Ovary (tissue), 9 donors: ENCODE data around the gene CTIF. TPM values are rescaled to one million over a fixed set of nuclear protein-coding genes. Genes with fewer than 3 reads are reported as not detected.

Source experiments
- DNase-seq, 5 donors: peaks; one replicate each; pipeline ENCODE4 v3.0.0-alpha.2; 2019 to 2020
- H3K27ac ChIP-seq, 2 donors: fragments of 200-600 bp; one replicate each; pipeline versions ENCODE4 v1.5.1 to v1.8.0; 2019 to 2022
- H3K27me3 ChIP-seq: fragments of 200-600 bp; one replicate; pipeline ENCODE4 v1.8.0; 2022
- H3K36me3 ChIP-seq: fragments of 200-600 bp; sonication (generic); one replicate; pipeline ENCODE4 v1.5.1; 2019
- H3K4me1 ChIP-seq: one replicate; pipeline ENCODE4 v1.8.1; 2013; ENCODE audit warnings: mild to moderate bottlenecking, moderate library complexity; ENCODE audit not compliant: insufficient read depth
- H3K4me3 ChIP-seq: fragments of 200-600 bp; sonication (generic); one replicate; pipeline ENCODE4 v1.5.1; 2017
- H3K9me3 ChIP-seq, 2 donors: fragments of 200-600 bp in 1 of 2; sonication (generic) in 1 of 2; one replicate each; pipeline versions ENCODE4 v1.5.1 to v1.8.1; 2013 to 2019; ENCODE audit warnings: mild to moderate bottlenecking in 1 of 2, moderate library complexity in 1 of 2
- CTCF ChIP-seq, 3 donors: fragments of 450-650 bp in 2 of 3; fragments of 200-600 bp in 1 of 3; IDR thresholded peaks; one replicate each; pipeline versions ENCODE4 v1.5.1 to v1.8.0; 2016 to 2022; ENCODE audit warnings: antibody characterized with exemption in 3 of 3, mild to moderate bottlenecking in 1 of 3
- EP300 ChIP-seq: sonication (generic); formaldehyde crosslinking; IDR thresholded peaks from one replicate; pipeline ENCODE4 v1.6.1; 2017; ENCODE audit warnings: antibody characterized with exemption
- POLR2A ChIP-seq: fragments of 450-650 bp; IDR thresholded peaks from one replicate; pipeline ENCODE4 v1.6.1; 2017; ENCODE audit warnings: antibody characterized with exemption, mild to moderate bottlenecking, moderate library complexity
- WGBS, 3 donors: extraction: QIAGEN DNeasy Blood & Tissue Kit in 1 of 3; methylation state at CpG; one replicate each; pipeline versions ENCODE4 v1.1.5 to v1.1.7; 2013 to 2017; 5-methylcytosine and 5-hydroxymethylcytosine counted together
- intact Hi-C, 4 donors: fragments of 100-400 bp; cut with DNase I; formaldehyde crosslinking; loops; one replicate each; pipeline versions ENCODE4 v1.11.0 to v1.15.1; 2022 to 2023
- polyA plus RNA-seq, 2 donors: library from polyadenylated mRNA; stranded (reverse); fragments of 200-250 nt in 1 of 2; fragments of 350-450 nt in 1 of 2; fragmentation: Illumina TruSeq in 1 of 2; extraction: RNeasy Lipid Tissue Mini Kit (QIAGEN cat#74804) in 1 of 2; gene quantifications; one replicate each; pipeline ENCODE4 v1.2.3, GENCODE V29; 2013 to 2014
- total RNA-seq, 7 donors: library from RNA; depleted of rRNA in 2 of 7; stranded (reverse); fragments of >200 nt in 2 of 7; fragmentation: NEBNext Ultra II Directional in 3 of 7; extraction: Animal tissue kit (Norgen Biotek cat#: 25700) in 3 of 7; gene quantifications; one replicate each; pipeline versions ENCODE4 v1.1.0 to v1.2.4, GENCODE V29; 2016 to 2023
- donor health status: DM: no; HTN: no; CAD: no; lungs with moderate emphysema.
- donor health status: DM: no; HTN: no; CAD: no.
- donor health status: Bipolar disorder and iron deficiency.
- donor health status: DM: yes; HTN: yes; CAD: no.
- donor health status: DM: no; HTN: no; CAD: no.
- donor health status: DM: yes; HTN: yes; CAD: no.

The CTIF gene
- total and polyA plus RNA-seq, 9 donors: 18.5 to 94.1 (median 75.2) TPM

DNA sequence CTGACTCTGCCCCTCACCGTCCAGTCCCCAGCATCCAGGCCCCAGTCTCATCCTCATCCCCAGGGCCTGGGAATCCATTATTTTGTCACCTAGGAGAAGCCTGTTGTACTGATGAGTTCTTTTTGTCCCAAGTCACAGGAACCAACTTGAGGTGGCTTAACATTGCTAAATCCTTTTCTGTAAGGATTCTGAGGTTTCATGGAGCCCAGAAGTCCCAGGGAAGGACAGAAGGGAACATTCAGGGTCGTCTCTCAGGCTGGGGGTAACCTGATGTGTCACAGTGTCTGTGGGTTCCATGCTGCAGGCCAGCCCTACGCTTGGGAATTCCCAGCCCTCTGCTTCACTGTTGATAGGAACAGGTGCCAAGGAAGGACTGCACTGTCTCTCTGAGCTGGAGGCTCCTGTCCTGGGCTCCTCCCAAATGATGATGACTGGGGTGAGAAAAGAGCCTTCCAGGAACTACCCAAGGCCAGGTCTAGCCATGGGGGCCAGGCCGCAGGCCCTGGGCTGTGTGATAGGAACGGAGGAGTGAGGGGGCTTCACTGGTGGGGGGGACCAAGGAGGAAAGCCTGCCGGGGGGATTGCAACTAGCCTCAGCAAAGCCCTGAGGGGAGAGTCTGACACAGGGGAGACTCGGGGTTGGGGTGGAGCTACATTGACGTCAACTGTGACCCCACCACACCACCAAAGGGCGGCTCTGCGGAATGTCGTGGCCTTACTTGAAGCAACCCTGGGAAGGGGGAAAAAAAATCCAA, 266.2 kb downstream of the CTIF start:
- intact Hi-C loops: no loop called here
- H3K27ac ChIP-seq: no peak overlapping the region

GRCh38 chr18:48805826-48806535, 267.1 kb downstream of the CTIF start:
- Histone ChIP-seq H3K4me3 (no peak overlapping the region), H3K4me1 (peaks cover 14% of the 10 kb centered on the region), H3K9me3 (no peaks in the 10 kb centered on the region), H3K27me3 (no peaks in the 10 kb centered on the region), H3K27ac (no peak overlapping the region), H3K36me3 (no peaks in the 10 kb centered on the region)
- 77 to 78% (median 78%) methylated on average over 10 of the region's 10 CpGs for WGBS, 3 donors
- DNase-seq: peak in 3 of 5 donors; percentile 0 to 16 (median 2)
- TF ChIP-seq EP300: no peak
- no peak for TF ChIP-seq POLR2A
- TF ChIP-seq CTCF (IDR thresholded peaks at IDR 0.05): no peak
- intact Hi-C loops: no loop called here

More for the DNA sequence above, 266.2 kb downstream of the CTIF start:
- Histone ChIP-seq H3K36me3 (no peaks in the 10 kb centered on the region), H3K9me3 (no peaks in the 10 kb centered on the region), H3K4me1 (peaks cover 14% of the 10 kb centered on the region), H3K27me3 (no peaks in the 10 kb centered on the region), H3K4me3 (no peak overlapping the region)
- DNase-seq: peak in 3 of 5 donors; percentile 5 to 19 (median 18)
- TF ChIP-seq EP300 (no peak), CTCF (IDR thresholded peaks at IDR 0.05) (no peak), POLR2A (no peak)
- 93 to 95% (median 94%) methylated on average over 11 of the region's 11 CpGs for WGBS, 3 donors

- DNase-seq: peak in 3 of 5 donors; percentile 16 to 36 (median 20)
- H3K36me3 ChIP-seq: no peaks in the 10 kb centered on the region
- H3K27me3 ChIP-seq: no peaks in the 10 kb centered on the region
- WGBS, 3 donors: 62 to 69% (median 64%) methylated on average over 11 of the region's 11 CpGs
- peaks cover 10% of the 10 kb centered on the region for H3K4me1 ChIP-seq
- intact Hi-C loops: no loop called here
- no peak overlapping the region for H3K4me3 ChIP-seq
- no peak overlapping the region for H3K27ac ChIP-seq
- no peak for TF ChIP-seq CTCF (IDR thresholded peaks at IDR 0.05)
- no peak for TF ChIP-seq EP300
- TF ChIP-seq POLR2A: no peak
- H3K9me3 ChIP-seq: no peaks in the 10 kb centered on the region
Measured at GRCh38 chr18:48806551-48807261, 267.9 kb downstream of the CTIF start.

- Histone ChIP-seq H3K36me3 (no peaks in the 10 kb centered on the region), H3K9me3 (no peaks in the 10 kb centered on the region), H3K4me3 (no peak overlapping the region), H3K4me1 (peaks cover 6% of the 10 kb centered on the region), H3K27ac (no peak overlapping the region), H3K27me3 (no peaks in the 10 kb centered on the region)
- intact Hi-C loops: no loop called here
- DNase-seq: no peak
- 58 to 72% (median 59%) methylated on average over 1 of the region's 1 CpG for WGBS, 3 donors
- no peak for TF ChIP-seq EP300
- TF ChIP-seq CTCF (IDR thresholded peaks at IDR 0.05): no peak
- no peak for TF ChIP-seq POLR2A
Measured at GRCh38 chr18:48808476-48808875, 269.6 kb downstream of the CTIF start.
